SHP77 treated with DMSO at 0.1 percent for 48 hours (cell line): Measurements from ENCODE around the gene SNX24.
"Not testable (repeated sequence)": the region's sequence is repeated elsewhere in the genome, so short reads cannot be mapped to it uniquely, and the experiment has no call there.

Experiments
- DNase-seq: peaks from one replicate; lab custom pipeline; 2025; lab: John Stamatoyannopoulos, UW

Gene SNX24

DNA sequence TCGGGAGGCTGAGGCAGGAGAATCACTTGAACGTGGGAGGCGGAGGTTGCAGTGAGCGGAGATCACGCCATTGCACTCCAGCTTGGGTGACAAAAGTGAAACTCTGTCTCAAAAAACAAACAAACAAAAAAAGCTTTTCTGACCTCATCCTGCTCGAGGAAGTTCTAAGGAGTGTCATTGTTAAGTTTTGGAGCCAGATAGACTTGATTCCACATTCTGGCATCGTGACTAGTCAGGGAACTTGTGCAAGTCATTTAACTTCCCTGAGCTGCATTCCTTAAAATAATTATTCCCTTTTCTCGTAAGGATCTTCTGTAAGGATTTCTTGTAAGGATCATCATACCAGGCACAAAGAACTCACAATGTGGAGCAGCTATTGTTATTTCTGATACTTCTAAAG, 26.2 kb downstream of the SNX24 start:
- DNase-seq = no peak

DNA sequence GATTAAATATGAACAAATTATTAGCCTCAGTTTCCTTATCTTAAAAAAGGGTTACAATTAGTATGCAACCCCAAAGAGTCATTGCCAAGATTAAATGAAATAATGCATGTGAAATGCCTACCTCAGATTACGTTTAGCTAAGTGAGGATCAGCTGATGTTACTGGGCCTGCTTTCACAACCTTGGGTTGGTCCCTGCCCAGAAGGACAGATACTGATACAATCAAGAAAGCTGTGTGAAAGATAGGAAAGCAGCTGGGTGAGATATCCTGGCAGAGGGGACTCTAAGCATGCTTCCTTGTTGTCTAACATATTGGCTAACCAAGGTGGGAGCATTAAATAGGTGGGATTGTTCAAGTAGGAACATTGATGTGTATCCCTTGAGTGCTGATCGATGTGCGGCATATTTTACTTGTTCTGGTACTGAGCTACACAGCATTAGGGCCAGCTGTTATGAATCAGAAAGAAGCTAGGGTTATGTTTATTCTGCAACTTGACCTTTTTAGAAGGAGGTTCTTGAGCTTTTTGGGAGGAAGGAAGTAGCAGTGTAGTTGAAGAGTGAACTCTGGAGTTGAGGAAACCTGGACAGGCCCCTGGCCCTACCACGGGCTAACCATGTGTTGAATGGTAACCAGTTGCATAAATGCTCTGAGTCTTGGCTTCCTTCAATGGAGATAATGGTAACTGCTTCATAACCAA, 28.9 kb downstream of the SNX24 start:
- no peak for DNase-seq

DNA sequence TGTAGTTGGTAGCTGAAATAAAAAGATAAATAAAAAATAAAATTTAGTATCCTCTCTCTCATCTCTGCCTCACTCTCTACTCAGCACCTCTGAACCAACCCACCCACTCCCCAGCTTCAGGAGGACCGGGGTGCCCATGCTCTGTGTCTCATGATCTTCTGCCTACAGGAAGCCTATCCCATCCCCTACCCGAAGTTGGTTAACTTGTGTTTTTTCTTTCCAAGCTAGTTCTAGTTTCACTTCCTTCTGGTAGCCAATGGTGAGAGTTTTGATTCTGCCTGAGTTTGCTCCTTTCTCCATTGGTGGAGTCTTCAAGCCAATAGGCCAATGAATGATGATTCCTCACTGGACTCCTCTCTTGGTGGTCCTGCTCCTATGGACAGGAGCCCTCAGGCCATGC, 32.1 kb downstream of the SNX24 start:
- DNase-seq = no peak

DNA sequence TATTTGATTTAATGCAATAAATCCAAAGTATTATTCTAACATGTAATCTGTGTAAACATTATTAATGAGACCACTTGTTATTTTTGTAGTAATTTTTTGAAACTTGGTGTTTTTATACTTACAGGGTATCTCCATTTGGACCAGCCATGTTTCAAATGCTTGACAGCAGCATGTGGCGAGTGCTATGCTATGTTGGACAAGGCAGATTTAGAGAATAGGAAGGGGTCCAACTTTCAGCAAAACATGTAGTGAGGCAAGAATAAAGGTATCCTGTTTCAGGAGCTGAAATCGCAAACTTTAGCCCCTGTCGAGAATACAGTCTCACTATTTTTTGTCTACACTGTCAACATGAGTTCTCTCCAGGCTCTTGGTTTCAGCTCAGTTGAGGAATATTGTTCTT, 33.7 kb downstream of the SNX24 start:
- no peak for DNase-seq

DNA sequence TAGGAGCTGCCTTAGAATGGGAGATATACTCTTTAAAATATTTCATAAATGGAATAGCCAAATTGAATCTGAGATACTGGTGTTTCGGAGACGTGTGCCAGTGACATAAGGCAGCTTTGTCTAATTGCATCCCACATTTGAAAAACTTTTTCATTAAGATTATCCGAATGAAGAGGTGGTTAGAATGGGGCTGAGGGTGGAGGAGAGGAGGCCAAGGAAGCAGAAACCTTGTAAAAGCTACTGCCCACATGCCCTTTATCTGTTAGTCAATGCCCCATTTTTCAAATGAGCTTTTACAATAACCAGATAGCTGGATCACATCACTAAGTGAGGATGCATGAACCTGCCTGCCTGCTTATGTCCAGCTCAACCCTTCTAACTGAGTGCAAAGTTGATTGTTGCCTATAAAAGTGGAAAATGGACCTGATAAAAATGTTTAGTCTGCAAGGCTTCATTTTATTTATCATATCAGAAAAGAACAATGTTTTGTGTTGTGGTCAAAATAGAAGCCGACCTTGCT, 34.8 kb downstream of the SNX24 start:
- no peak for DNase-seq

DNA sequence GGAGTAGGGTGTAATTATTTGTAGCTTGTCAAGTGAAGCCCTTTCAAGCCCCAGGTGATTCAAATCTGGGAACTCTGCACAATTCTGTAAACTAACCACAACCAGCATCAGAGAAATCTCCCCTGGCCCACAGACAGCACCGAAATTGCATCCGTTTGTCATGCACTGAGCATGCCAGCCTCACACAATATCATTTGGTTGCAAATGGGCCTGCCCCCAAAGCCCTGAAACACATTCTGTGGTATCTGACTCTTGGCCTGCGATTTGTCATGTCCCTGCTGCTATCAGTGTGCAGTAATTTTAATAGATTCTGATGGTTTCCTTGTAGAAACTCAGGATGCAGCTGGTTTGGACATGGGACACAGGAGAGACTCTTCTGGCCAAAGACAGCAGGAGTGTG, 35.3 kb downstream of the SNX24 start:
- no peak for DNase-seq

DNA sequence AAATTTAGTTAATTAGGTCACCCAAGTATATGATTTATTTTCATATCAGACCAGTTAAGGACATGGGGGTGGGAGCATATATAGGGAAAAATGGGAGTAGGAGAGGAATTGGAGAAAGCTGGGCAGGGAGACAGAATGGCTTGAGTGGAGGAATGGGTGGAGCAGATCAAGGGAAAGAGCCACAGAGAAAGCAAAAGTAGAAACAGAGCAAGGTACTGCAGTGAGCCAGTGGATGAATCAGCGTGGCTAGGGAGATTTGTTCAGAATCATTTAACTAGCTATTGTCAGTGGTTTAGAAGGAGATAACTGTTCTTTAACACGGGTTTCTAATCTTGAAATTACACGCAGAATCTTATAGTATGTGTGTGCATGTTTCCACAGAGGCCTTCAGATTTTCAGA, 37.4 kb downstream of the SNX24 start:
- no peak for DNase-seq

DNA sequence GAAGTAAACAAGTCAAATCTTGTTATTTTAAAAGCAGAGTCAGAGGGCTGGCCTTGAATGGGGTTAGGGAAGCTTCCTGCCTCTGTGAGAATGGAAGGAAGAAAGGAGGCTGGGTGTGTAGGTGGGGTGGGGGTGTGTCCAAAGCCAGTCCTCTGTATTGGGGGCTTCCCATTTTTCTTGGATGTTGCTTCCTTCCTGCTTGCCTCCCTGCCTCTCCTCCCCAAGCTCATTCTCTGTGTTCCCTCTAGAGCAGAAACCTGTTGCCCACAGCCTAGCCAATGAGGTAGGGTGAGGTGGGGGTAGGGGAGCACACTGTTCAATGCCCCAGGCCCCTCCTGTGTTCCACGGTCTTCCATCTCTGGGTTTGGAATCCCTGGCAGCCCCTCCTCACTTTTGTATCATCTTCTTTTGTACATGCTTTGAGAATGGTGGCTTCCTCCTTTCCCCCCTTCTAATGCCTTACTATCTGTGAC, 39.7 kb downstream of the SNX24 start:
- DNase-seq = no peak

DNA sequence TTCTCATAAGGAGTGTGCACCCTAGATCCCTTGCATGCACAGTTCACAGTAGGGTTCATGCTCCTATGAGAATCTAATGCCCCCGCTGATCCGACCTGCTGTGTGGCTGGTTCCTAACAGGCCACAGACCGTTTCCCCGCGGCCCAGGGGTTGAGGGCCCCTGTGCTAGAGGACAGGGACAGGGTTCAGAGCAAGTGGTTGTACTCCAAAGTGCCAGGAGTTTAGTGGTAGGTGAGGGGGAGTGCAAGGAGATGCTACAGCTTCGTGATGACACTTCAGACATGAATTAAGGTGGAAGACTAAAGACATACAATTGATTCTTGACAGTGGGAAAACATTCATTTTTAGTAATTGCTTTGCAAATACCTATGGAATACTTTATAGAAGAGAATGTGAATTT, 40.5 kb downstream of the SNX24 start:
- no peak for DNase-seq

DNA sequence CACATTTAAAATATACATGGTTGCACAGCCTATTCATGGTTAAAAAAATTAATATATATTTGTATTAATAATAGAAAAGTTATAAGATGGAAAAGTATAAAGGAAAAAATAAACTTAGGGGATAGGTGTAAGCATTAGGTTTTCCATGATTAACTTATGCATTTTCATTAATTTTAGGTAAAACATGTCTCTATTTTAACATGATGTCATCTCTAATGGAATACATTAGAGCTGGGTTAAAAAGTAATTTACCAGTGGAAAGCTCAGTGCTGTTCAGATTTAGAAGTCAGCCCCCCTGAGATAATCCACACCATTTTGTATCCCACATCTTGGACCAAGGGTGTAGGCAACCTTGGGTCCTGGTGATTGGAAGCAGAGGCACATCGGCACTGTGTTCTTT, 49.7 kb downstream of the SNX24 start:
- DNase-seq = no peak

DNA sequence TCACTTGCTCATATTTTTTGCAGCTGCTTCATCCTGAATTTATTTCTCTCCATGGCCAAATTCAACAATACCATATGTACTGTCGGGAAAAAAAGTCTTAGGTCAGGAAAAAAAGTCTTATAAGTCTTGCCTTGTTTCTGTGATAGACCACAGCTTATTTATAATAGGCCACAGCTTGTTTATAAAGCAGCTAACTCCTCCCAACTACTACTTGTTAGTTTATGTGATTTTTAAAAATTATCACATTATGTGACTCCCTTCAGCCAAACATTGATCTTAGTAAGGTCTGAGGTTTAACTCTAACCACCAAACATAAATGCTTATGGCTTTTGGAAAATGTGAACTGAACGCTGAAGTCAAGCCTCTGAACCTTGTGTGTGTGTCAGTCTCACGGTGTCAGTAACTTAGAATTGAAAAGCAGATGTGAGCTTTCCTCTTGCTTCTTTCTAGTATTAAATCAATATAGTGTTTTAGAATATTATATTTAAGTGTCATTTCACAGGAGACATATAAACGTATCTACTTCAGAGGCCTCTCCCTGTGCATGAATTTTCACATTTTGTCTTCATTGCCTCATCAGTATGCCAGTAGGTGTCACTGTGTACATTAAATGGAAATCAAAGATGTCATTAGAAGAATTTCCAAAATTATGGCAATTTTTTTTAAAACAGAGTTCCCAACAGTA, 51.3 kb downstream of the SNX24 start:
- peak; percentile 14 for DNase-seq

DNA sequence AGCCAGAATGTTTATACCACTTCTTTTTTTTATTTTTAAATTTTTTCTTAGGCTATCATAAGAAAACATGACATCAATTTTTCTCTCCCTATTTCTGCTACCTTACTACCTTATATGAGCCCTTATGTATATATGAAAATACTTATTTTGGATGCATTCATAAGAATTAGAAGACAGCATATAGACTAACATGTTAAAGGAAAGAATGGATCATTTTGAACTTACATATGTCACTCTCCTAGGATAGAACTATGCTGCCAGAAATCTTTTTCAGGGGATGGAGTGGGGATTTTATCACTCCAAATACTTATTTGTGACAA, 51.8 kb downstream of the SNX24 start:
- no peak for DNase-seq

DNA sequence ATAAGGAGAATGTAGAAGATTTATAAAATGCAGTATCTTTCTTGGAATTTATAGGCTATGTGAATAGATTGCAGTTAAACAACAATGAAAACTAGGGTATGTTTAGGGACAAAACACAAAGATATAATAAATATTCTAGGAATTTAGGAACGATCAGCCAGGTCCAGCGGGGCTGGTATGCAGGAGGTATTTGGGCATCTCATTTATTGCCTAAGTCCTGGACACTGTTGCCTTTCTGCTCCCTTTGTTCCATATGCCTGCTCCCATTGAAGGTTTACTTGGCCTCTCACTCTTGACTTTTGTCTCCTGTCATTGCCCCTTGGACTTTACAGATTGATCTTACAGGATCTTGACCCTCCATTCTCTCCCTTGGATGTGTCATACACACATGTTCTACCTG, 55.9 kb downstream of the SNX24 start:
- no peak for DNase-seq

DNA sequence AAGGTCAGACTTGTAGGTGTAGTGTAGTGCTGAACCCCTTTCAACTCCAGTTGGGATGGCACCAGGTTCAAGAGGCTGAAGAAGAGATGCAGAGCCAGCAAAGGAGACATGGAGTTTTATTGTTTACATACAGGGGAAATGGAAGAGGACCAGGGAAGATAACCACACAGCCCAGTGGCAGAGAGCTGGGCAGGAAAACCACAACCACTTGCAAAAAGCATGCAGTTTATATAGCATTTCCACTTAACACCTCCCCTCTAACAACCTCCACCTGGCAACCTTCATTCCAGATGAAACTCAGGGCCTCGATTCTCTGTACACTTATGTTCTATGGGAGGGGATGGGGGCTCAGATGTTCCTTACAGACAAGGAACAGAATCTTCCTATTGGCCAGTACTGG, 56.9 kb downstream of the SNX24 start:
- DNase-seq = no peak

DNA sequence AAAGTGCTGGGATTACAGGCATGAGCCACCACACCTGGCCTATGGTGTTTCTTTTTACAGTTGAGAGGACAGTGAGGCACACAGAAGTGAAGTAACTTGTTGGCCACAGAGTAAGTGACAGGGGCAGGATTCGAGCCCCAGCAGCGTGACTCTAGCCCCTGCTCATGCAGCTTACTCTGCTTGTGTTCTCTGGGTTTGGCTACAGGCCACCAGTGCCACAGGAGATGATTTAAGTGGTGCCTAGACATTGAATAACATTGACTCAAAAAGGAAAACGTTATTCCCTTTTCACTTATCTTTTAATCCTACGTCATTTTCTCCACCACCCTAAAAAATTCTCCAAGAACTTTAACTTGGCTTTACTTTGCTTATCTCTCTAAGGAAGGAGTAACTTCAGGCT, 61.4 kb downstream of the SNX24 start:
- no peak for DNase-seq

DNA sequence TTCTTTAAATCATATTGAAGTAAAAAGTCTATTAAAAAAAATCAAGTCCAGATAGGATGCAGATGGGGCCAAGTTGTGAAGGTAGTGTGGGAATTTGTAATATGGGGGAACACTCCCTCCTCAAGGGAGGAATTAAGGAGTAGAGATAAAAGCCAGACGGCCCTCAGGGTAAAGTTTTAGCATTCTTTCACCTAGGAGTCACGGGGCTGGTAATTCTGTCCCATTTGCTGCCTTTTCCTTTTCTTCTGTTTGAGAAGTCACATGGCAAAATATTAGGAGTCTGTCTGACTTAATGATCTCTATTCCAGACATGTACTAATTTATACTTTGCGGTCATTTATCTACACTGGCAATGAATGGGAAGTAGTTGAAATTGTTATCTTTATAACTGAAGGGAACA, 61.9 kb downstream of the SNX24 start:
- no peak for DNase-seq

DNA sequence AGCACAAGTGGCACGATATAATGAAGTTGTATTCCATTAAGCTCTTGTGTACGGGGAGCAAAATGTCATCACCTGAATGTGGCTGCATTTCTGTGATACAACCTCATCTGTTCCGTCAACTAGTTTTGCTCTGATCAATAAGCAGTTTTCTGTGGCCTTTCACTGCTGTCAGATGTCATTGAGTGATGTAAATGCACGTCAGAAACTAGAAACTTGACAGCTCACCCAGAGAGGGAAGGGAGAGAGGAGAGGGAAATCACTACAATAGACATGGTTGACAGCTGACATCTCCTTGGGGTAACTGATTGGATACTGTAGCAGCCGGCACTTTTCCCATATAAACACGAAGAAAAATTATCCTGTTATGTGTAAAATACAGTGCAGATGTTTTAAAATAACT, 62.7 kb downstream of the SNX24 start:
- DNase-seq = no peak

DNA sequence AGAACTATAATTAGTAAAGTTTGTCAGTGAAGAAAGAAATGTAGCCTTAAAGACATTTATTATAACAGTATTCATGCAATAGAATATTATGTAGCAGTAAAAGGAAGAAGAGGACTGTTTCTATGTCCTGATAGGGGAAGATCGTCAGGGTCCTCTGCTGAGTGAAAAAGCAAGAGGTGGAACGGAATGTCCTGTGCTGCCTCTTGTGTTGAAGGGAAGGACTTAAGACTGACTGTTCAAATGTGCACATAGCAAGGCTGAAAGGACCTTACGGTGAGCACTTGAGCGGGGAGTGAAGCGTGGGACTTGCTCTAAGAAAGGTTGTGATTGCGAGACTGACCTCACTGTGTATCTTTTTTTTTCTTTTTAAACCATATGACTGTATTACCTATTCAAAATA, 63.2 kb downstream of the SNX24 start:
- DNase-seq = no peak

DNA sequence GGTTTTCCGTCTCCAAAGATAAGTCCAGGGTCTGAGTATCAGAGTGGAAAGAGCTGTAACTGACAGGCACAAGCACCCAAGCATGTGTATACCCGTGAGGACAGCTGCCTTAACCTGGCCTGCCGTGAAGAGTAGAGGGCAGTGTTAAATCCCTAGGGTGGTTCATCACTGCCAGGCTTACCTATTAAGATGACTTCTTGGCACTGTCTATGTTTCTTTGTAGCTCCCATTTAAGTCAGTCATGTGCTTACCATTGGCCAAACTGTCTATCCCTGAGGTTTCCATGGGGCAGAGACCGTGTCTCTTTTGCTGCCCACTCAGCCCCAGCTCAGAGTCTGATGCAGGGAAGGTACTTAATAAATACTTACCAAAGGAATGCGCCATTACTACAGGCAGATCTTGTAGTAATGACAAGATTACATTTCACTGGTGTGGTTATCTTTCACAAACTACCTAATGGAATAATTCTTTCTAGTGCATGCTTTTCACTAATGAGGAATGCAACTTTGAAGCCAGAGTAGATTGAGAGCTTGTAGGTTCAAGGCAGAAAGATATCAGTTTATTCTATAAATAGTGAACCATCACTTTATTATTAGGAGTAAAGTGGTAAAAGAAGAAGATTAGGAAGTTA, 64.2 kb downstream of the SNX24 start:
- no peak for DNase-seq

DNA sequence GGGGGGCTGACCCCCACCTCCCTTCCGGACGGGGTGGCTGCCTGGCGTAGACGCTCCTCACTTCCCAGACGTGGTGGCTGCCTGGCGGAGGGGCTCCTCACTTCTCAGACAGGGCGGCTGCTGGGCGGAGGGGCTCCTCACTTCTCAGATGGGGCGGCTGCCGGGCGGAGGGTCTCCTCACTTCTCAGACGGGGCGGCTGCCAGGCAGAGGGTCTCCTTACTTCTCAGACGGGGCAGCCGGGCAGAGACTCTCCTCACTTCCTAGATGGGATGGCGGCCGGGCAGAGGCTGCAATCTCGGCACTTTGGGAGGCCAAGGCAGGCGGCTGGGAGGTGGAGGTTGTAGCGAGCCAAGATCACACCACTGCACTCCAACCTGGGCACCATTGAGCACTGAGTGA, 68.0 kb downstream of the SNX24 start:
- DNase-seq = not testable (repeated sequence)

DNA sequence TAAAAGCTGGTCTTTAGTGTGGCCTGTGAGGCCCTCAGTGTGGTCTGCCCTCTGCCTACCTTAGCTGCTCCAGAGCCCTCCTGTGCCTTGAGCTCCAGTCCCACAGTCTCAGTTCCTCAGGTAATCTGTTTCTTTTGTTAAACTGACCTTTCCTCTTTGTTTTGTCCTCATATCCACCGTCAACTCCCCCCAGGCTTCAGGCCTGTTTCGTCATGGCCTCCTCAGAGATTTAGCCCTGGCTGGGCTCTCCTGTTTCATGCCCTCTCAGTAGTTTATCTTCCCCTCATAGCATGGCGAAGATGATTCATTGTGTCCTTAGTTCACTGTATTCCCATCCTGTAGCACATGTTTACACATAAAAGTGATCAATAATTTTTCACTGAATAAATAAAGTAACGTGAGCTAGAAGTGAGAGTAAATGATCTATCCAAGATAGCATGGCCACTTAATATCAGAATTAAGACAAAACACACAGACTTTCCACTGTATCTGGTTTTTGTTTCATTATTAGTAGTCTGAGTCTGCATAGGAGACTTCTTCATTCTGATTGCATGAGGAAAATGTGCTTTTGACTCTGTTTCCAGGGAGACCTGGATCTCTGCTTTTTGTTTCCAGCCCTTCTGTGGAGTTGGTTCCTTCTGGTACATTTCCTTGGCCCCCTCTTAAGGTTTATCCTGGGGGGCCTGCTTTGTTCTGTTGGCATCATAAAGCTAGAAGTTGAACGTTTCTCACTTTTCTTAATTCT, 70.5 kb downstream of the SNX24 start:
- DNase-seq = no peak

DNA sequence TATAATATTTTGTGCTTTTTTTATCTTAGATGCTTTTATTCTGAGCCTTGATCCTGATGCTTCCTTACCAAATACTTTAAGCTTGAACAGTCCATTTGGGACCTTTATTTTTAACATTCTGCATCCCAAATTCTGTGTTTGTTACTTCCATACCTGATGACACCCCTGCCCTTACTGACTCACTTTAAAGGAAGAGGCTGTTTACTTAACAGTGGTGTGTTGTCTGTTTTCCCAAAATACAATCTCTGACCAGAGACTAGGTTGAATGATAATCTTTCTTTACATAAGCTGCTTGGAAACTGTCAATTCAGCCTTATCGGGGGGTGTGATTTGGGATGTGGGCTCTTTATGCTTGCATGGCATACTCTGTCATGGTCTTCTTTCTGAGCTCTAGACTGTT, 71.1 kb downstream of the SNX24 start:
- DNase-seq = no peak

DNA sequence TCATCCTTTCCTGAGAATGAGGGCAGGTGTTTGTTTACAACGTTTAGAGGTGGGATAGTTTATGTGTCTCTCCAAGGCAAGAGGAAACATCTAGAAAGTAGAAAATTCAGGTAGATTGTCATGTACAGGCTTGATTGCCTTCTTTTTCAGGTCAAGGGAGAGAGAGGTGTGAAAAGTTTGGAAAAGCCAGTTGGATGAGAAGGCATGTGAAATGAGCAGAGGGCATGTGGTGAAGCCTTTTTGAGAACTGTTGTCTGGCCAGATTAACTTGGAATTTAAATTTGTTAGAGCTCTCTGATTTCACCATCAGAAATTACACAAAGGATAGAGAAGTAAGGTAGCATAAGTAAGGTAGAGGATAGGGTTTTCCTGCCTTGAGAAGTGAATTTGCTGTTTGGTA, 74.6 kb downstream of the SNX24 start:
- no peak for DNase-seq
